SK-N-SH treated with all-trans-retinoic acid at 6 μM for 48 hours (cell line): ENCODE measurements around the gene GPR173.

Experiments used
- ATAC-seq: fragments of 200-7000 bp; cut with Tn5 transposase; 3 replicates; pipeline ENCODE4 v1.9.1; 2020; ENCODE audit warnings: mild to moderate bottlenecking, moderate library complexity
- ARNTL ChIP-seq: fragments of 450-650 bp; formaldehyde crosslinking; IDR thresholded peaks from 2 replicates; pipeline ENCODE4 v1.5.0; 2020; ENCODE audit warnings: low read depth, mild to moderate bottlenecking, moderate library complexity, borderline replicate concordance
- BACH2 ChIP-seq: fragments of 250-450 bp; sonication (Bioruptor Pico); IDR thresholded peaks from 2 replicates; pipeline ENCODE4 v1.9.0; 2021; ENCODE audit warnings: mild to moderate bottlenecking, borderline replicate concordance
- ESRRG ChIP-seq: fragments of 250-450 bp; sonication (Bioruptor Pico); IDR thresholded peaks from 2 replicates; pipeline ENCODE4 v1.6.1; 2021; ENCODE audit warnings: mild to moderate bottlenecking
- GLIS3 ChIP-seq: fragments of 250-450 bp; sonication (Bioruptor Pico); IDR thresholded peaks from 2 replicates; pipeline ENCODE4 v1.5.0; 2020; ENCODE audit warnings: mild to moderate bottlenecking, moderate library complexity
- ISL1 ChIP-seq: fragments of 250-450 bp; sonication (Bioruptor Pico); IDR thresholded peaks from 2 replicates; pipeline ENCODE4 v2.1.2; 2022; ENCODE audit warnings: mild to moderate bottlenecking, moderate library complexity
- OSR1 ChIP-seq: fragments of 250-450 bp; sonication (Bioruptor Pico); IDR thresholded peaks from 2 replicates; pipeline ENCODE4 v1.8.0; 2022; ENCODE audit warnings: moderate library complexity, mild to moderate bottlenecking, inconsistent platforms
- PPARA ChIP-seq: fragments of 250-450 bp; sonication (Bioruptor Pico); IDR thresholded peaks from 2 replicates; pipeline ENCODE4 v1.5.0; 2020; ENCODE audit warnings: mild to moderate bottlenecking, borderline replicate concordance
- SNAI2 ChIP-seq: fragments of 250-450 bp; sonication (Bioruptor Pico); IDR thresholded peaks from 2 replicates; pipeline ENCODE4 v1.5.0; 2020; ENCODE audit warnings: mild to moderate bottlenecking, moderate library complexity
- TCF4 ChIP-seq: fragments of 250-450 bp; sonication (Bioruptor Pico); IDR thresholded peaks from 2 replicates; pipeline ENCODE4 v1.8.0; 2021; ENCODE audit warnings: mild to moderate bottlenecking, moderate library complexity, borderline replicate concordance
- TOX ChIP-seq: fragments of 250-450 bp; sonication (Bioruptor Pico); IDR thresholded peaks from 2 replicates; pipeline ENCODE4 v1.8.0; 2021; ENCODE audit warnings: mild to moderate bottlenecking, moderate library complexity, borderline replicate concordance
- ZC3H10 ChIP-seq: fragments of 250-450 bp; sonication (Bioruptor Pico); IDR thresholded peaks from 2 replicates; pipeline ENCODE4 v1.5.1; 2021; ENCODE audit warnings: mild to moderate bottlenecking, moderate library complexity
- ZFP3 ChIP-seq: fragments of 250-450 bp; sonication (Bioruptor Pico); IDR thresholded peaks from 2 replicates; pipeline ENCODE4 v1.5.0; 2020; ENCODE audit warnings: mild to moderate bottlenecking, moderate library complexity
- ZFP30 ChIP-seq: fragments of 450-650 bp; formaldehyde crosslinking; IDR thresholded peaks from 2 replicates; pipeline ENCODE4 v1.5.0; 2022; ENCODE audit warnings: mild to moderate bottlenecking, moderate library complexity
- ZNF565 ChIP-seq: fragments of 450-650 bp; formaldehyde crosslinking; conservative IDR thresholded peaks from 2 replicates; pipeline ENCODE4 v1.5.0; 2020; ENCODE audit warnings: low read depth, mild to moderate bottlenecking, moderate library complexity
- ZNF70 ChIP-seq: fragments of 450-650 bp; formaldehyde crosslinking; IDR thresholded peaks from 2 replicates; pipeline ENCODE4 v1.5.0; 2020; ENCODE audit warnings: mild to moderate bottlenecking, moderate library complexity
- ZNF8 ChIP-seq: fragments of 450-650 bp; formaldehyde crosslinking; IDR thresholded peaks from 2 replicates; pipeline ENCODE4 v1.5.0; 2020; ENCODE audit warnings: mild to moderate bottlenecking, moderate library complexity
- TF ChIP-seq, protein P1 (sequence below): fragments of 250-450 bp; sonication (Bioruptor Pico); IDR thresholded peaks from 2 replicates; pipeline ENCODE4 v1.8.0; 2020; ENCODE audit warnings: mild to moderate bottlenecking, moderate library complexity, borderline replicate concordance
- TF ChIP-seq, protein P2 (sequence below): fragments of 250-450 bp; sonication (Bioruptor Pico); IDR thresholded peaks from 2 replicates; pipeline ENCODE4 v1.5.1; 2020; ENCODE audit warnings: low read depth, mild to moderate bottlenecking, moderate library complexity
- TF ChIP-seq, protein P3 (sequence below): fragments of 250-450 bp; sonication (Bioruptor Pico); IDR thresholded peaks from 2 replicates; pipeline ENCODE4 v1.8.0; 2021; ENCODE audit warnings: low read depth, mild to moderate bottlenecking, moderate library complexity, borderline replicate concordance
- TF ChIP-seq, protein P4 (sequence below): fragments of 250-450 bp; sonication (Bioruptor Pico); IDR thresholded peaks from 2 replicates; pipeline ENCODE4 v1.5.0; 2020; ENCODE audit warnings: mild to moderate bottlenecking, moderate library complexity
- TF ChIP-seq, protein P5 (sequence below): fragments of 250-450 bp; sonication (Bioruptor Pico); IDR thresholded peaks from 2 replicates; pipeline ENCODE4 v1.5.1; 2021; ENCODE audit warnings: mild to moderate bottlenecking, moderate library complexity

GPR173 gene

DNA sequence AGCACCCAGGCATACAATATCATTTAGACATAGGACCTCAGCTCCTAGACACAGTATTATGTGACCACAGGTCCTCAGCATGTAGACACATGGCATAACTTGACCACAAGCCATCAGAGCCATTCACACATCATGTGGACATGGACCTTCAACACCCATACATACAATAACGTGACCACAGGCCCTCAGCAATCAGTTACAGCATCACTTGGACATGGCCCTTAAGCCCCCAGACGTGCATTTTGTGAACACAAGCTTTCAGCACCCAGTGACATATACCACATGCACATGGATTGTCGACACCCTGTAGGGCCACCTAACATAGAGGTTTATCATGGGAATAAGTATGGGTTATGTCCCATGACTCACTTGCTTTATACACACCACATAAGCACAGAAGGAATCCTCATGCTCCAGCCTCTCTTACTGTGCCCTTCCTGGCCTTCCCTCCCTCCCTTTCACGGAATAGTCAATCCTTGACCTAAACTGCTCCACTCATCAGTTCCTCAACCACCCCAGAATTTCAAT, 35.5 kb downstream of the GPR173 start:
- no peak for ATAC-seq
- TF ChIP-seq, protein P1, sequence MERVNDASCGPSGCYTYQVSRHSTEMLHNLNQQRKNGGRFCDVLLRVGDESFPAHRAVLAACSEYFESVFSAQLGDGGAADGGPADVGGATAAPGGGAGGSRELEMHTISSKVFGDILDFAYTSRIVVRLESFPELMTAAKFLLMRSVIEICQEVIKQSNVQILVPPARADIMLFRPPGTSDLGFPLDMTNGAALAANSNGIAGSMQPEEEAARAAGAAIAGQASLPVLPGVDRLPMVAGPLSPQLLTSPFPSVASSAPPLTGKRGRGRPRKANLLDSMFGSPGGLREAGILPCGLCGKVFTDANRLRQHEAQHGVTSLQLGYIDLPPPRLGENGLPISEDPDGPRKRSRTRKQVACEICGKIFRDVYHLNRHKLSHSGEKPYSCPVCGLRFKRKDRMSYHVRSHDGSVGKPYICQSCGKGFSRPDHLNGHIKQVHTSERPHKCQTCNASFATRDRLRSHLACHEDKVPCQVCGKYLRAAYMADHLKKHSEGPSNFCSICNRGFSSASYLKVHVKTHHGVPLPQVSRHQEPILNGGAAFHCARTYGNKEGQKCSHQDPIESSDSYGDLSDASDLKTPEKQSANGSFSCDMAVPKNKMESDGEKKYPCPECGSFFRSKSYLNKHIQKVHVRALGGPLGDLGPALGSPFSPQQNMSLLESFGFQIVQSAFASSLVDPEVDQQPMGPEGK (CRISPR knock-in tag) = no peak

DNA sequence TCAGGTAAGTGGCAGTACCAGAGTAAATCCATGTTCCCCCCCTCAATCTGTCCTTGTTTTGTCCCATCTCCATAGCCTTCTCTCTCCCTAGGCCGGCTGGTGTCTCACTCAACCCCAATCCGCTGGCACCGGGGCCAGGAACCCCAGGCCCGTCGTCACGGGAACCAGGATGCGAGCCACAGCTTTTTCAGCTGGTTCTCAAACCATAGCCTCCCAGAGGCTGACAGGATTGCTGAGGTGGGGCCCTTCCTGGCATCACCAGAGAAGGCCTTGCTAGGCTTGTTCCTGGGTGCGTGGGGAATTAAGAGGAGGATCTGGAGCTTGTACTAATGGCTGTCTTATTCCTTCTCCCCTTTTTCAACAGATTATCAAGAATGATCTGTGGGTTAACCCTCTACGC, 36.3 kb downstream of the GPR173 start:
- TF ChIP-seq ZNF565 (CRISPR knock-in tag) = no peak
- no peak for TF ChIP-seq ZC3H10 (CRISPR knock-in tag)
- no peak for TF ChIP-seq TCF4 (CRISPR knock-in tag)
- TF ChIP-seq TOX = no peak
- TF ChIP-seq, protein P2, sequence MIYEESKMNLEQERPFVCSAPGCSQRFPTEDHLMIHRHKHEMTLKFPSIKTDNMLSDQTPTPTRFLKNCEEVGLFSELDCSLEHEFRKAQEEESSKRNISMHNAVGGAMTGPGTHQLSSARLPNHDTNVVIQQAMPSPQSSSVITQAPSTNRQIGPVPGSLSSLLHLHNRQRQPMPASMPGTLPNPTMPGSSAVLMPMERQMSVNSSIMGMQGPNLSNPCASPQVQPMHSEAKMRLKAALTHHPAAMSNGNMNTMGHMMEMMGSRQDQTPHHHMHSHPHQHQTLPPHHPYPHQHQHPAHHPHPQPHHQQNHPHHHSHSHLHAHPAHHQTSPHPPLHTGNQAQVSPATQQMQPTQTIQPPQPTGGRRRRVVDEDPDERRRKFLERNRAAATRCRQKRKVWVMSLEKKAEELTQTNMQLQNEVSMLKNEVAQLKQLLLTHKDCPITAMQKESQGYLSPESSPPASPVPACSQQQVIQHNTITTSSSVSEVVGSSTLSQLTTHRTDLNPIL (CRISPR knock-in tag) = no peak
- TF ChIP-seq, protein P3, sequence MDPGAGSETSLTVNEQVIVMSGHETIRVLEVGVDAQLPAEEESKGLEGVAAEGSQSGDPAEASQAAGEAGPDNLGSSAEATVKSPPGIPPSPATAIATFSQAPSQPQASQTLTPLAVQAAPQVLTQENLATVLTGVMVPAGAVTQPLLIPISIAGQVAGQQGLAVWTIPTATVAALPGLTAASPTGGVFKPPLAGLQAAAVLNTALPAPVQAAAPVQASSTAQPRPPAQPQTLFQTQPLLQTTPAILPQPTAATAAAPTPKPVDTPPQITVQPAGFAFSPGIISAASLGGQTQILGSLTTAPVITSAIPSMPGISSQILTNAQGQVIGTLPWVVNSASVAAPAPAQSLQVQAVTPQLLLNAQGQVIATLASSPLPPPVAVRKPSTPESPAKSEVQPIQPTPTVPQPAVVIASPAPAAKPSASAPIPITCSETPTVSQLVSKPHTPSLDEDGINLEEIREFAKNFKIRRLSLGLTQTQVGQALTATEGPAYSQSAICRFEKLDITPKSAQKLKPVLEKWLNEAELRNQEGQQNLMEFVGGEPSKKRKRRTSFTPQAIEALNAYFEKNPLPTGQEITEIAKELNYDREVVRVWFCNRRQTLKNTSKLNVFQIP (CRISPR knock-in tag) = no peak
- no peak for TF ChIP-seq ZFP3
- no peak for TF ChIP-seq ZNF70 (CRISPR knock-in tag)
- TF ChIP-seq ZFP30 (CRISPR knock-in tag) = no peak
- TF ChIP-seq ISL1 = no peak
- no peak for TF ChIP-seq SNAI2
- no peak for TF ChIP-seq OSR1 (CRISPR knock-in tag)
- TF ChIP-seq PPARA (CRISPR knock-in tag) = no peak
- no peak for TF ChIP-seq GLIS3 (CRISPR knock-in tag)
- TF ChIP-seq ARNTL = no peak
- TF ChIP-seq, protein P4, sequence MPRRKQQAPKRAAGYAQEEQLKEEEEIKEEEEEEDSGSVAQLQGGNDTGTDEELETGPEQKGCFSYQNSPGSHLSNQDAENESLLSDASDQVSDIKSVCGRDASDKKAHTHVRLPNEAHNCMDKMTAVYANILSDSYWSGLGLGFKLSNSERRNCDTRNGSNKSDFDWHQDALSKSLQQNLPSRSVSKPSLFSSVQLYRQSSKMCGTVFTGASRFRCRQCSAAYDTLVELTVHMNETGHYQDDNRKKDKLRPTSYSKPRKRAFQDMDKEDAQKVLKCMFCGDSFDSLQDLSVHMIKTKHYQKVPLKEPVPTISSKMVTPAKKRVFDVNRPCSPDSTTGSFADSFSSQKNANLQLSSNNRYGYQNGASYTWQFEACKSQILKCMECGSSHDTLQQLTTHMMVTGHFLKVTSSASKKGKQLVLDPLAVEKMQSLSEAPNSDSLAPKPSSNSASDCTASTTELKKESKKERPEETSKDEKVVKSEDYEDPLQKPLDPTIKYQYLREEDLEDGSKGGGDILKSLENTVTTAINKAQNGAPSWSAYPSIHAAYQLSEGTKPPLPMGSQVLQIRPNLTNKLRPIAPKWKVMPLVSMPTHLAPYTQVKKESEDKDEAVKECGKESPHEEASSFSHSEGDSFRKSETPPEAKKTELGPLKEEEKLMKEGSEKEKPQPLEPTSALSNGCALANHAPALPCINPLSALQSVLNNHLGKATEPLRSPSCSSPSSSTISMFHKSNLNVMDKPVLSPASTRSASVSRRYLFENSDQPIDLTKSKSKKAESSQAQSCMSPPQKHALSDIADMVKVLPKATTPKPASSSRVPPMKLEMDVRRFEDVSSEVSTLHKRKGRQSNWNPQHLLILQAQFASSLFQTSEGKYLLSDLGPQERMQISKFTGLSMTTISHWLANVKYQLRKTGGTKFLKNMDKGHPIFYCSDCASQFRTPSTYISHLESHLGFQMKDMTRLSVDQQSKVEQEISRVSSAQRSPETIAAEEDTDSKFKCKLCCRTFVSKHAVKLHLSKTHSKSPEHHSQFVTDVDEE (CRISPR knock-in tag) = no peak
- ATAC-seq = no peak

DNA sequence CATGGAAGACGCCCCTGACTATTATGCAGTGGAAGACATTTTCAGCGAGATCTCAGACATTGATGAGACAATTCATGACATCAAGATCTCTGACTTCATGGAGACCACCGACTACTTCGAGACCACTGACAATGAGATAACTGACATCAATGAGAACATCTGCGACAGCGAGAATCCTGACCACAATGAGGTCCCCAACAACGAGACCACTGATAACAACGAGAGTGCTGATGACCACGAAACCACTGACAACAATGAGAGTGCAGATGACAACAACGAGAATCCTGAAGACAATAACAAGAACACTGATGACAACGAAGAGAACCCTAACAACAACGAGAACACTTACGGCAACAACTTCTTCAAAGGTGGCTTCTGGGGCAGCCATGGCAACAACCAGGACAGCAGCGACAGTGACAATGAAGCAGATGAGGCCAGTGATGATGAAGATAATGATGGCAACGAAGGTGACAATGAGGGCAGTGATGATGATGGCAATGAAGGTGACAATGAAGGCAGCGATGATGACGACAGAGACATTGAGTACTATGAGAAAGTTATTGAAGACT, 37.2 kb downstream of the GPR173 start:
- no peak for ATAC-seq
- TF ChIP-seq TOX = no peak
- TF ChIP-seq, protein P5, sequence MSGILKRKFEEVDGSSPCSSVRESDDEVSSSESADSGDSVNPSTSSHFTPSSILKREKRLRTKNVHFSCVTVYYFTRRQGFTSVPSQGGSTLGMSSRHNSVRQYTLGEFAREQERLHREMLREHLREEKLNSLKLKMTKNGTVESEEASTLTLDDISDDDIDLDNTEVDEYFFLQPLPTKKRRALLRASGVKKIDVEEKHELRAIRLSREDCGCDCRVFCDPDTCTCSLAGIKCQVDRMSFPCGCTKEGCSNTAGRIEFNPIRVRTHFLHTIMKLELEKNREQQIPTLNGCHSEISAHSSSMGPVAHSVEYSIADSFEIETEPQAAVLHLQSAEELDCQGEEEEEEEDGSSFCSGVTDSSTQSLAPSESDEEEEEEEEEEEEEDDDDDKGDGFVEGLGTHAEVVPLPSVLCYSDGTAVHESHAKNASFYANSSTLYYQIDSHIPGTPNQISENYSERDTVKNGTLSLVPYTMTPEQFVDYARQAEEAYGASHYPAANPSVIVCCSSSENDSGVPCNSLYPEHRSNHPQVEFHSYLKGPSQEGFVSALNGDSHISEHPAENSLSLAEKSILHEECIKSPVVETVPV (CRISPR knock-in tag) = no peak
- TF ChIP-seq, protein P4 (CRISPR knock-in tag) = no peak
- TF ChIP-seq ZC3H10 (CRISPR knock-in tag) = no peak
- TF ChIP-seq, protein P1 (CRISPR knock-in tag) = no peak
- TF ChIP-seq ESRRG = no peak
- TF ChIP-seq OSR1 (CRISPR knock-in tag) = no peak
- no peak for TF ChIP-seq ZNF8 (CRISPR knock-in tag)
- TF ChIP-seq ISL1 = no peak
- TF ChIP-seq ZNF565 (CRISPR knock-in tag) = no peak
- no peak for TF ChIP-seq ZNF70 (CRISPR knock-in tag)
- TF ChIP-seq BACH2 (CRISPR knock-in tag) = no peak
- TF ChIP-seq ZFP3 = no peak
- TF ChIP-seq, protein P3 (CRISPR knock-in tag) = no peak
- TF ChIP-seq GLIS3 (CRISPR knock-in tag) = no peak
